Measurements from ENCODE around the gene CABP7.

Gene CABP7

DNA sequence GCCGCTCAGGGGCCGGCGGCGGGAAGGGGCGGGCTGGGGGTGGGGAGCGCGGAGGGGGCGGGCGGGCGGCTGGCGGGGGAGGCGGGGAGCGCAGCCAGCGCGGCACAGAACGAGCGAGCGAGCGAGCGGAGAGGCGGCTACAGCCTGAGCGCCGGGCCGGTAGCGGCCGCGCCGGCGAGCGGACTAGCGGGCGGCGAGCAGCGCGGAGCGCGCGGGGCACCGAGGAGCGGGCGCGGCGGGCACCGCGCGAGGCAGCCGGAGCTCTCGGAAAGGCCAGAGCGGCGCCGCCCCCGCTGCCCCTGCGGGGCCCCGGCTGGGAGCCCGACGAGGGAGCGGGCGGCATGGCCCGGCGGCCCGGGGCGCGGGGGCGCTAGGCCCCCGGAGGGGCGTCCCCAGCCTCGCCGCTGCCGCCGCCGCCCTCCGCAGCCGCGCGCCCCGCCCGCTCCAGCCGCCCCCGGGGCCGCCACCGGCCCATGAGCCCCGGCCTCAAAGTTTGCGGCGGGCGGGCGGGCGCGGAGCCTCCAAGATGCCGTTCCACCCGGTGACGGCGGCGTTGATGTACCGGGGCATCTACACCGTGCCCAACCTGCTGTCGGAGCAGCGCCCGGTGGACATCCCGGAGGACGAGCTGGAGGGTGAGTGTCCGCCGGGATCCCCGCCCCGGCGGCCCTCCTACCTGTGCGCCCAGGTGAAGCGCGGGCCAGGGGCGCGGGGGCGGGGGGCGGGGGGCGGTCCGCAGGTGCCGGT is at the start of gene CABP7:
Gene CABP7 (plus strand): TSS at position 105 of the 747 bp plus-strand sequence. CDS start 422 bp downstream, at position 527.
- DNase-seq (ENCODE audit: low spot score): peak; percentile 52

DNA sequence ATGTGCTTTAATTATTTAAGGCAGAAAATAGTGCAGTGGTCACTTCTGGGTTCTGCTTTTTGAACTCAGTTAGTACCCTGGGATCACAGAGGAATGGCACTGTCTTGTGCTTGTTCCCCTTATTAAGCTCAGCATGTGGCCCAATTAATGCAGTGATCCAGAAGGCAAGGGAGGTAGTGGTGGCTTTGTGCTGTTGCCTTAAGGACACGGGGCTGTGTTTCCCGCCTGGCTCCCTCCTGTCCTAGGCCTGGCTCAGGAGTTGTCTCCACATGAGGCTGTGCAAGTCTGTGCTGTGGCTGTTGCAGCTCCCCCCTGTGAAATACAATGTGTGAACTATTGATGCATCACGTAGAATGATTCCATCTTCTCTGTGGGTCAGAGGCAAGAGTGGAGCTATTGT is 49.2 kb upstream of the CABP7 start:
- DNase-seq (ENCODE audit: low spot score): no peak

DNA sequence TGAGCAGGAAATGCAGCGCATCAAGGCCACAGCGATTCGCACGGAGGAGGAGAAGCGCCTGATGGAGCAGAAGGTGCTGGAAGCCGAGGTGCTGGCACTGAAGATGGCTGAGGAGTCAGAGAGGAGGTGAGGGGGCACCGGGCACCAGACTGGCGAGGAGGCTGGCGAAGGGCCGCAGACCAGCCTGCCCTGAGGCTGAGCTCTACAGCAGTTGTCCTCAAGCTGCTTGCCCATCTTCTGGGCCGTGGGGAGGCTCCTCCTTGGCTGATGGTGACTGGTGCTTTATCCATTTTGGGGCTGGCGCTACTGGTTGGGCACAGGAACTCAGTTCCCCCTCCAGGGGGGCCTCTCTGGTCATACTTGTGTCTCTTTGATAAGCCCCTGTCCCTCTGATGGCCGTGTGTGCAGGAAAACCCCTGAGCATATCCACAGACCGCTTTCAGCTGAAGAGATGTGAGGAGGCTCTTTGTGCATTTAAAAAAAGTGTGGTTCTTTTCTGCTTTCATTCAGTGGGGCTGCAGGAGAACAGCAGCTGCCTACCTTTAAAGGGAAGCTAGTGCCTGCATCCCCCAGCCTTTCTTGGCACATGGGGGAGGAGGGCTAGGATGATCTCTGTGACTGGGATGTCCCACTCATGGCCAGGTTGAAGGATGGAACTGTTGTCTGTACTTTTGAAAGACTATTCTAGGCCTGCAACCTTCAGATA is 46.3 kb upstream of the CABP7 start:
- DNase-seq (ENCODE audit: low spot score): no peak

DNA sequence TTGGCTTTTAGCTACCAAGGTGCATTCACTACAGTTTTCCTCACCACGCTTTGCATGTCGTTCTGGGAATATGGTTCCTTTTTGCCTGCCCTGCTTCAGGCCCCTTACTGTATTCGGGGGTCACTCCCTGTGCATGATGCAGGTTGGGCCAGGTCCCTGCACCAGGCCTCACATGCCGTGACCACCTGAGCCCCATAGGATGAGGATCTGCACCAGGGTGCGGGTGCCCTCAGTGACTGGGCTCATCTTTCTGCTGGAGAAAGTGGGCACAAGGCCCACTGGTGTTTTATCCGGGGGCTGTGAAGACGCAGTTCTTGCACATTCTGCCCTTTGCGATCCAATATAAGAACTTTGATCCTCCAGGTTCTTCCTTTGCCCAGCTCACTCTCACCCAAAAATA is 45.7 kb upstream of the CABP7 start:
- no peak for DNase-seq (ENCODE audit: low spot score)

DNA sequence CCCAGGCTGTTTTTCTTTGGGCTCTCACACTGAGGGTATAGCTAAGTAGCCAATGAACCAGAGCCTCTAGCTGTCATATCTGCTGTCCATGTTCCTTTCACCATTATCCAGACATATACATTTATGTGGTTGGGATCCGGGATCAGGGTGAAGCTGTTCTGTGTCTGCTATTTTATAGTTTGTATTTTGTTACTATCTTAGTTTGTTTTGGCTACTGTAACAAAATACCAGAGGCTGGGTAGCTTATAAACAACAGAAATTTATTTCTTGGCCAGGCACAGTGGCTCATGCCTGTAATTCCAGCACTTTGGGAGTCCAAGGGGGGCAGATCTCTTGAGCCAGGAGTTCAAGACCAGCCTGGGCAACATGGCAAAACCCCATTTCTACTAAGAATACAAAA is 40.5 kb upstream of the CABP7 start:
- DNase-seq (ENCODE audit: low spot score): no peak

DNA sequence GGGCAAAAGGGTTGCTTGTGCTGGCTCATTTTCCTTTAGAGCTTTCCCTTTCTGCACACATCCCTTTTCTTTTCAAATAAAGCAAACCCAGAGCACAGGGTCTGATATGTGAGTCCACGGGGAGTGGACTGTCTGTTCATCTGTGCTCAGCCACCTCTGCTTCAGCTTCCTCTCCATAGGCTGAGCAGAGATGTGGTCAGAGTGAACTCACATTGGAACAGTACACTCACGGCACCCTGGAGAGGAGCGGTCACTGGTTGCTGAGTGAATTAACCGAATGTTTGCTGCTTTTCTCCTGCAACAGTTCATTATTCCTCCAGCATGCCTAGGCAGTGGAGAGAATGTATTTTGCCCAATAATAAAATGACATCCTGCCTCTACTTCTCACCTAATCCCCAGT is 36.3 kb upstream of the CABP7 start:
- no peak for DNase-seq (ENCODE audit: low spot score)

DNA sequence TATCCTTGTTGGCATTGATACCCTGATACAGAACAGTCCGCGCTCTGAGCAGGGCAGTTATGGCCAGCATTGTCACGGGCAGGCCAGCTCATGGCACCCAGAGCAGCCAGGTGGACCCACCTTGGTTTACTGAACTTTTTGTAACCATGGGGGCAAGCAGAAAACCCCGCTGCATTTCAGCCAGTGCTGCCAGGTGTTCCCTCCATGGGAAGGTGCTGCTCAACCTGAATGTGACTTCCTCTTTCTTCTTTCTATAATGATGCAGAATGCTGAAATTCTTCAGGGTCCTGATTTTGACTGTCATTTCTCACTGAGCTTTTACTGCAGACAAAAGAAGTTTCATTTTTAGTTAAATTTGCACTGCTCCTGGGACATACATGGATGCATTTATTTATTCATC is 35.6 kb upstream of the CABP7 start:
- no peak for DNase-seq (ENCODE audit: low spot score)

DNA sequence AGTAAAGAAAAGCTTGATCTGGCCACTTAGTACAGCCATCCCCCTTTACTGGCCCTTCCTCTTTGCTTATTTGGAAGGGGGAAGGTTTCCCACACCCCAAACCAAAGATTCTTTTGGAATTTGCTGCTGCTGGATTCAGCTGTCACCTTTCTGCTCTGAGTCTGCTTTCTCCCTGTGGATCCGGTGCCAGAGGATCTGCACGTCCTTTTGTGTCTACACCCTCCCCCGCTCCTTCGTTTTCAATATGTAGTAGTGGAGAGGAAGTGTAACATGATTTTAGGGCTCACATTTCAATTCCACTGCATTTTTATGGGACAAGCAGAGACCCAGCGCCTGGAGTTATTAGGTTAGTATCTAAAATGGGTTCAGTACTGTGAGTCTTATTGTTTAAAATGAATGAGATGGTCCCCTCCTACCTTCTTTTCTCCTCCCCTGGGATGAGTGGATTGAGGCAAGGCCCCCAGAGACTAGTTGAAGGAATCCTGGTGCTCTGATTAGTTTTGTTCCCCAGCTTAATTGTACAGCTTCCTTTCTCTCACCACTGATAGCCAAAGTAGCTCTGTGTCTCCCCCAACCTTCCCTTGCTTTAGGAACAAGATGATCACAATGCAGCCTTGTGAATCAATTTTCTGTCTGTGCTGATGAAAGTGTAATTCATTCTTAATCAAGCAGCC is 30.5 kb upstream of the CABP7 start:
- DNase-seq (ENCODE audit: low spot score): no peak

DNA sequence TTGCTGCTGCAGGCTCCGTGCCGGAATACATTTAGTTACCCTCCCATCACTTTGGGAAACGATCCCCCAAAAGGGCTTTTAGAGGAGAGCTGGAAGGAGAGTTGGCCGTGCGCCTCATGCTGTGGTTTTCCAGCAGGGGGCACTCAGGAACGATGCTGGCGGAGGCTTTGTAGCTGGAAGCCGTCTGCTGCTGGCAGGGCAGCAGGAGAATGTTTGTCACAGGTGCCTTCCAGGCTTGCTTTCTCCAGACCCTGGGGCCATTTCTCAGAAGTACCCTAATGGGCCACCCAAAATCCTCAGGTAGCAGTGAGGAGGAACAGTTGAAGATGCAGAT is 30.0 kb upstream of the CABP7 start:
- peak; percentile 76 for DNase-seq (ENCODE audit: low spot score)

DNA sequence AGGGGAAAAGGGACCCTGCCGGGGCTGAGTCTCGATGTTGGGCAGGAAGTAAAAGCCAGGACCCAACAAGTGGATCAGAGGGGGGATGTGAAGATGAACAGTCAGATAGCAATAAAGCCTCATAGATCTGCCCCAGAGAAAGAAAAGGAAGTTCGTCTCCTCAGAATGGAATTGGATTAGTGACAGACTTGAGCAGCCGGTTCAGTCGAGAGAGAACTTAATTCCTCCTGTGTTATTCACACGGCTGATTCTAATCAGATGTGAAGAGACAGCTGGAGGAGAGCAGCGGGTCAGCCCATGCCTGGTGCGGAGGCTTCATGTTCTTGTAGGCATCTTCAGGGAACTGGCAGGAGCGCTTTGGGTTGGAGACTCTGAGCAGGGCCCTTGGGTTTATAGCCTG is 29.3 kb upstream of the CABP7 start:
- no peak for DNase-seq (ENCODE audit: low spot score)

DNA sequence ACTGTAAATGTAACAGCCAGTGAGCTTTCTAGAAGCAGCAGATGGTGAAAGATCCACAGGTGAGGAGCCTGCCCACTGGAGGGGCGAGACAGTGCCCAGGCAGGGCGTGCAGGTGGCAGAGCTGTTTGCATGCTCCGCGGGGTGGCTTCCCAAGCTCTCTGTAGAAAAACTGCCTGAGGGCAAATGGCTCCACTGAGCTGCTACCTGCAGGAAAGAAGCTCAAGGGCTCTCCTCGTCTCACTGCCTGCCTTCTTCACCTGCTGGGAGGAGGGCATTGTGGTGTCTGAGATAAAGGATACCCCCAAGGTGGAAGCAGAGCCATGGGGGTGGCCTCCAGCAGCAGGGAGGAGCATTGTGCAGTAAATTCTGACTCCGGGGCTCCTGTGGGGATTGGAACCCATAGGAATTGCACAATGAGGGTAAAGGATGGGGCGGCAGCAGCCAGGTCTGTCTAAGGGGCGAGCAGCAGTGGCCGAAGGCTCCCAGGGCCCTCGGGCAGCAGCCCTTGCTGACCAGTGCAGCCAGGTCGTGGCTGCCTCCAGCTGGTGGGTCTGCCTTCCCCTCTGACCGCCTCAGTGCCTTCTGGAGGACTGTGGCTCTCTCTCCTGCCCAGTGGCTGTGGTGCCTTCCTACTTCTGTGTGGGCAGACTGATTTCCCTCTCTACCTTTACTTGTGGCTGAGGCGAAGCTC is 28.0 kb upstream of the CABP7 start:
- no peak for DNase-seq (ENCODE audit: low spot score)

DNA sequence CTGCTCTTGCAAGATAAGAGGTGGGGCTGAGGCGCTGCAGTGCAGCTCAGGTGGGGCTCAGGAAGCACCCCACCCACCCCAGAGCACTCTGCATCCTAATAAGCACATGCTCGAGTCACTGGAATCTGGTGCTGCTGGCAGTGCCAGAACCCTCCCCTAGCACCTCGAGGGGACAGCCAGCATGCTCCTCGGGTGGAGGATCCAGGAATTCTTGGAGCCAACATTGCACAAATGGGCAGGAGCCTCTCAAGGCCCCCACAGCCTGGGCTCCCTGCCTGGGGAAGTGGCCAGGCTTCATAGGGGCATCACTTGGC is 27.5 kb upstream of the CABP7 start:
- no peak for DNase-seq (ENCODE audit: low spot score)

DNA sequence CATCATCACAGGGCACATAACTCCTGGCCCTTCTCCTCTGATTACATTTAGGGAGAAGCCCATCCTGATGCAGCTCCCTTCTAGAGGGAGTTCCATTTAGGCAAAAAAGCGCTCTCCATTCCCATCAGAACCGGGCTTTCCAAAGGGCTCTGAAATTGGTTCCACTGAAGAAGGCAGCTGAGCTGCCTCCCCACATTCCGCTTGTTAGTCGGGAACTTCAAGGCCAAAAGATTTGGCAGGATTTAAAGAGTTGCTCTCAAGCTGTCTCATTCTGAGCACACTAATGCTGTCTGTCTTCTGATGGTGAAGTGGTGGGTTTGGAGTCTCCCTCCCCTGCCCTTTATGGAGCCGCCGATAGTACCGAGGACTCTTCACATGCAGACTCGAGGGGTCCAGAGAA is 26.6 kb upstream of the CABP7 start:
- no peak for DNase-seq (ENCODE audit: low spot score)

DNA sequence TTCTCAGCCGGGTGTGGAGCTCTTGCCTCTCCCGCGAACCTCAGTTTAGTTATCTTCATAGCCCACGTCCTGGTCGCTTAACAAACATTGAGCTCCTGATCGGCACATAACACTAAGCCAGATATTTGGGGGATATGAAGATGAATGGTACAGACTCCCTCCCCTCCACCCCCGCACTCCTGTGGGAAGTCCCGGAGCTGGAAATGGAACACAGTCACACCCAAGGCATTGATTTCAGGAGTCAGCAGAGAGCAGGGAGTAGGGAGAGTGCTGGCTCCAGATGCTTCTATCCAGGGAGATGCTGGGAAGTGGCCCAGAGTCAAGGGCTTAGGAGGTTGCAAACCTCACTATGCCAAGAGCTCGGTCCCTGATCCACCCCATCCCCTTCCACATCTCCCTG is 26.1 kb upstream of the CABP7 start:
- no peak for DNase-seq (ENCODE audit: low spot score)

DNA sequence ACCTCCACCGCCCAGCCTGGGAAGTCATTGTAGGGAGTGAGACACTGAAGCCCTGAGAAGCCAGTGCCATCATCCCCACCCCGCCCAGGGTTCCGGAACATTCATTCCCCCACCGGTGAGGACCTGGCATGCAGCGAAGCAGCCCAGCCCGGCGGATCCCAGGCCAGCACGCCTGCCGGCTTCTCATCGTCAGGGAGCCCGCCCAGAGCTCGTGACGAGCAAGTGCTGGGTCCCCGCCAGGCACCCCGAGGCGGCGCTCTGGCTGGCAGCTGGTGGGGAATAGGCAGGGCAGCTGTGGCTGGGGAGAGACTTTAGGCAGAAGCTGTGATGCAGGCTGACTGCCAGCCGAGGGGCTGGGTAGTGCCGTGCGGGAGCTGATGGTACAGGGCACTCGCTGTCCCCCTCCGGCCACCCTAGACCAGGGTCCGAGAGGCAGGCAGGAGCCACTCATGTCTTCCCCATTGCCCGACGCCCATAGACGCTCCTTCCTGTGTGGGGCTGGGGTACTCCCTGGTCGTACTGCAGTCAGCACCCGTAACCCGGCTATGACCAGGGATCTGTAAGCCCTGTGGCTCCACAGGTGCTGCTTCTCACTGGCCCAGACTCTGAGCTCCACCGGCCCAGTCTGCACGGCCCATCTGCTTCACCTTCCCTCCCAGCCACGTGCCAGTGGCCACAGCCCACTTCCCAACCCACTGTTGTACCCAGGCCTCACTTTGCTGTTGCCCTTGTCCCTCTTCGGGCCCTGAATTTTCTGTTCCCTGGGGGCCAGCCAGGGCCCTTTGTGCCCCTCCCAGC is 24.5 kb upstream of the CABP7 start:
- no peak for DNase-seq (ENCODE audit: low spot score)

DNA sequence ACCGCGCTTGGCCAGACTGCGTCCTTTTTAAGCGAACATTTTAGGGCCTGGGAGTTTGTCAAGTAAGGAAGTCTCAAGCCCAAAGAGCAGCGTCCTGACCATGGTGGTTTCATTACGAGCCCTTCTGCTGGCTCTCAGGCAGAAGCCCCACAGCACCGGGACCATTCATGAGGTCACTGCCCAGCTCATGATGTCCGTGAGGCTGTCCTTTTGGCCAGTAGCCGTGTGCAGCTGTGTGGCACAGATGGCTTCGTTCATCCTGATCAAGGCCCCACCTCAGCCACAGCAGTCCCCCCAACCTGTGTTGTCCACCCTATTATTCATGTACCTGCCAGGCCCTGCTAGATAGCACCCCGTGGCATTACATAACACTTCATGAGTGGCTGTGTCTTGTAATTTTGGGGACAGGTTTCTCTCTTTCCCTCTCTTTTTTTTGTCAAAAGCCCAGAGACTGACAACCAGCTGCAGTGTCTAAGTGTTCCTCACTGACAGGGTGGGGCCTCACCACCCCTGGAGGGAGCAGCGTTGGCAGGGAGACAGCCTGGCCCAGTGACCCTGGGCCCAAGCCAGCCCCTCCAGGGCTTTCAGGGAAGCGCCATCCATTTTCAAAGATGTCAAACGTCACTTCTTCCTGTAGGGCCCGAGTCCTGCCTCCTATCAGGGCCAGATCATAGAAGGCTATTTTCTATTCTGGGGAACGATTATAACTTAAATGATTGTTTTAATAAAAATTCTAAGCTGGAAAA is 21.8 kb upstream of the CABP7 start:
- no peak for DNase-seq (ENCODE audit: low spot score)

DNA sequence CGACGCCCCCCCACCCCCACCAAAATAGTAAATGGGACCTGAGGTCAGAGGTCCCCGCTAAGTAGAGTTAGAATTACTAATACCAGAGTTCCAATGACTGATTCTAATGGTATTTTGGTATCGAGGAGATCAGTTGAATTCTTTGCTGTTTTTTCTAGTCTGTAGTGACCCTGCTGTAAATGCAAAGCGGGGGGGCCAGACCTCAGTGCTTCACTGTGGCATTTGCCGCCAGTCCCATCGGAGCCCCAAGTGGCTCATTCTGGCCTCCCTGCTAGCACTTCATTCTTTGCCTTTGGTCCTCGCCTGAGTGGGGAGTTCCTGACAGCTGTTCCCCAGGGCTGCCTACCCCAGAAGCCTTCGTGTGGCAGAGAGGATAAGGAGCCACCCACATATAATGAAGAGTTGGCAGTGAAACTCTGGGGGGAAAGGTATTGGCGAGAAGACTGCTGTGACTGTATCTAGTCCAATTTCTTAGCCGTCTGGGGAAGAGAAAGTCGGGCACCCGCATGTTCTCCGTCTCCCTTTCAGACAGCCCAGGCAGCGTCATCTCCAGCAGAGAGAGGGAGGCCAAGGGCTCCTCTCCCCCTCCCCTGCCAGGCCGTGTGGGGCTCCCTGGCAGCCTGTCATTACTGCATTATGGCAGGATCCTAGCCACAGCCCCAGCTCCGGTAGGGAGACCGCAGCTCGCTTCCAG is 19.4 kb upstream of the CABP7 start:
- DNase-seq (ENCODE audit: low spot score): peak; percentile 44

DNA sequence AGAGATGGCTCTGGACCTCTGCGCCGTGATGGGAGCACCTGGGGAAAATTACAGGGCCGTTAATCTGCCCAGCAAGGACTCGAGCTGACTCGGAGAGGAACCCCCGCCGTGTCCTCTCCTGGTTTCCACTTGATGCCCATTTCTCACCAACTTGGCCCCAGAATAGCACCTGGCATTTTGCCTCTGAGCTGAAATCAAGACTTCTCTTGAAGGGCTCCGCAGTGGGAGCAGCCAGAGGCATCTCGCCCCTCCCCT is 19.0 kb upstream of the CABP7 start:
- DNase-seq (ENCODE audit: low spot score): no peak

DNA sequence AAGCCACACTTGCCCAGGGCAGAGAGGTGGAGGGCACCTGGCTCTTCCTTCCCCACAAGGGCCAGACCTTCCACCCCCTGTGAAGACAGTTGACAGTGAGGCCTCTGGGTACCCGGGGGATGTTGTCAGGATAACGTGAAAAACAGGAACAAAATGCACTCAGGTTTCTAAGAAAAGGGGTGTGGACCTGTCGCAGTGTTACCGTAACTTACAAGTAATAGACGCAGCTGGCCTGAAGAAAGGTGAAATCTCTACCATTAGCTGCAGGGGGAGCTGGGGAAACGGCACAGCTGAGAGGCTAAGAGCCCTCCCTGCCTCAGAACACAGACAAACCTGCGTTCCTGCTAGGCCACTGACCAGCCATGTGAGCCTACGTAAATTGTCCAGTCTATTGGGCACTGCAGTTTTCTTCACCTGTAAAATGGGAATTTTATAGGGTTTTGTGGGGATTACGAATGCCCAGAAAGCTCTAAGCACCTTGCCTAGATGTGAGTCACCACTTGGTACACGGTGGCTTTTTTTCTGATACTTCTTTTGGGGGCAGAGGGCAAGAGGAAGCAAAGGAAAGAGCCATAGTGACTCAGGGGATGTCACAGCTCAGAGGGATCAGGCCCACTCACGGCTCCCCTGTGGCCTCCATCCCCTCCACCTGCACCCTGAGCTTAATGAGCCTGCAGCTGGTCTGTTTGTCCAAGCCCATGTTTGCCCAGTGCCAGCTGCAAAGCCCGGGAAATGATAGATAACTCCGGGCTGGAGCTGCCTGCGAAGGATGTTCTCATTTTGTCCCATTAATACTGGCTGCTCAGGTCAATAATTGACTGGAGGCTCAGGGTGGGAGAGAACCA is 18.4 kb upstream of the CABP7 start:
- no peak for DNase-seq (ENCODE audit: low spot score)
